Lower leg skin (tissue), 3 donors: ENCODE data around the gene AAMP.

Experiments used
- POLR2A ChIP-seq, 2 donors: fragments of 450-650 bp; IDR thresholded peaks; one replicate each; pipeline ENCODE4 v1.6.1; 2016 to 2017; ENCODE audit warnings: antibody characterized with exemption in 2 of 2, mild to moderate bottlenecking in 1 of 2, moderate library complexity in 1 of 2
- TF ChIP-seq, protein P1 (sequence below), 3 donors: fragments of 450-650 bp; IDR thresholded peaks; one replicate each; pipeline ENCODE4 v1.5.1; 2016; ENCODE audit warnings: antibody characterized with exemption in 3 of 3, mild to moderate bottlenecking in 3 of 3, moderate library complexity in 2 of 3

DNA sequence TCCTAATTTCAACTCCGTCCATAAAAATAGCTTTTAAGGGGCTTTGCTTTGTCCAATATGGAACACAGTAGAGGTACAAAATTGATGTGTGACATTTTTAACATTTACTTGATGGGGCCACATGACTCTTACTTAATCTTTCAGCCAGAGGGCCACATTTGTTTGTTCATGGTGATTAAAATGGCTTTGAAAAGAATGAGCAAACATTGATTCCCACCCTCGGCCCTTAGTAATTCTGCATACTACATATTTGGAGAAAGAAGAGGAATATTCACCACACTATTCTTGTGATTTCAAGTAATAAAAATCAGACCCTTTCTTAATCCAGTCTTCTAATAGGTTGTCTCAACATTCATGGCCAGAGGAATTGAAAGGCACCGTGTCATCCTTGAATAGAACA lies 35.4 kb downstream of the AAMP start:
- TF ChIP-seq POLR2A (IDR thresholded peaks at IDR 0.05) = no peak
- TF ChIP-seq, protein P1, sequence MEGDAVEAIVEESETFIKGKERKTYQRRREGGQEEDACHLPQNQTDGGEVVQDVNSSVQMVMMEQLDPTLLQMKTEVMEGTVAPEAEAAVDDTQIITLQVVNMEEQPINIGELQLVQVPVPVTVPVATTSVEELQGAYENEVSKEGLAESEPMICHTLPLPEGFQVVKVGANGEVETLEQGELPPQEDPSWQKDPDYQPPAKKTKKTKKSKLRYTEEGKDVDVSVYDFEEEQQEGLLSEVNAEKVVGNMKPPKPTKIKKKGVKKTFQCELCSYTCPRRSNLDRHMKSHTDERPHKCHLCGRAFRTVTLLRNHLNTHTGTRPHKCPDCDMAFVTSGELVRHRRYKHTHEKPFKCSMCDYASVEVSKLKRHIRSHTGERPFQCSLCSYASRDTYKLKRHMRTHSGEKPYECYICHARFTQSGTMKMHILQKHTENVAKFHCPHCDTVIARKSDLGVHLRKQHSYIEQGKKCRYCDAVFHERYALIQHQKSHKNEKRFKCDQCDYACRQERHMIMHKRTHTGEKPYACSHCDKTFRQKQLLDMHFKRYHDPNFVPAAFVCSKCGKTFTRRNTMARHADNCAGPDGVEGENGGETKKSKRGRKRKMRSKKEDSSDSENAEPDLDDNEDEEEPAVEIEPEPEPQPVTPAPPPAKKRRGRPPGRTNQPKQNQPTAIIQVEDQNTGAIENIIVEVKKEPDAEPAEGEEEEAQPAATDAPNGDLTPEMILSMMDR (IDR thresholded peaks at IDR 0.05) = no peak
